Thyroid gland (tissue), 4 donors: ENCODE measurements around the gene KRTAP4-4. TPM values are rescaled to one million over a fixed set of nuclear protein-coding genes. Genes with fewer than 3 reads are reported as not detected.
"Not testable (repeated sequence)": the region's sequence is repeated elsewhere in the genome, so short reads cannot be mapped to it uniquely, and the experiment has no call there.

ENCODE experiments used
- DNase-seq, 2 donors: peaks; one replicate each; pipeline ENCODE4 v3.0.0-alpha.2; 2019
- H3K27ac ChIP-seq, 3 donors: fragments of 200-600 bp; sonication (generic); 1 replicate in 2 of 3; 2 replicates in 1 of 3; pipeline ENCODE4 v1.5.1; 2016 to 2019; ENCODE audit warnings: mild to moderate bottlenecking in 1 of 3, moderate library complexity in 1 of 3
- H3K27me3 ChIP-seq: fragments of 200-600 bp; sonication (generic); one replicate; pipeline ENCODE4 v1.5.1; 2019
- H3K36me3 ChIP-seq, 2 donors: fragments of 200-600 bp; sonication (generic); one replicate each; pipeline ENCODE4 v1.5.1; 2016 to 2019
- H3K4me1 ChIP-seq, 2 donors: fragments of 200-600 bp; sonication (generic); one replicate each; pipeline ENCODE4 v1.5.1; 2017 to 2019
- H3K4me3 ChIP-seq, 3 donors: fragments of 200-600 bp; sonication (generic); replicated peaks in 1 of 3; 1 replicate in 2 of 3; 2 replicates in 1 of 3; pipeline ENCODE4 v1.5.1; 2016; ENCODE audit warnings: mild to moderate bottlenecking in 1 of 3
- H3K9me3 ChIP-seq: fragments of 200-600 bp; sonication (generic); one replicate; pipeline ENCODE4 v1.5.1; 2017
- CTCF ChIP-seq, 6 experiments: fragments of 200-600 bp in 3 of 6; fragments of 450-650 bp in 3 of 6; sonication (generic) in 3 of 6; IDR thresholded peaks; one replicate each; pipeline ENCODE4 v1.5.1; 2016 to 2019; ENCODE audit warnings: antibody characterized with exemption in 6 of 6, mild to moderate bottlenecking in 2 of 6, inconsistent platforms in 1 of 6, moderate library complexity in 1 of 6
- POLR2A ChIP-seq, 2 donors: fragments of 450-650 bp; IDR thresholded peaks; one replicate each; pipeline ENCODE4 v1.6.1; 2017; ENCODE audit warnings: antibody characterized with exemption in 2 of 2, mild to moderate bottlenecking in 2 of 2, moderate library complexity in 1 of 2
- WGBS, 2 donors: methylation state at CpG; one replicate each; pipeline ENCODE4 v1.1.5; 2017; 5-methylcytosine and 5-hydroxymethylcytosine counted together
- intact Hi-C: fragments of 100-400 bp; cut with DNase I; formaldehyde crosslinking; loops from one replicate; pipeline ENCODE4 v1.15.1; 2023
- total RNA-seq, 4 donors: library from RNA; depleted of rRNA; stranded (reverse); fragments of >200 nt; gene quantifications; one replicate each; pipeline ENCODE4 v1.2.3, GENCODE V29; 2016

Gene KRTAP4-4
- total RNA-seq, 4 donors from 2014 or later = not detected

GRCh38 chr17:41126412-41126811 is 34.1 kb downstream of the KRTAP4-4 start:
- Histone ChIP-seq H3K9me3 (no peaks in the 10 kb centered on the region), H3K4me1 (no peaks in the 10 kb centered on the region), H3K27me3 (no peaks in the 10 kb centered on the region), H3K4me3 (no peak overlapping the region), H3K36me3 (no peaks in the 10 kb centered on the region), H3K27ac (no peak overlapping the region)
- 89 to 91% methylated on average over 3 of the region's 3 CpGs for WGBS, 2 donors
- TF ChIP-seq POLR2A (IDR thresholded peaks at IDR 0.05) (no peak), CTCF (IDR thresholded peaks at IDR 0.05) (no peak)
- intact Hi-C loops = no loop called here
- no peak for DNase-seq

- TF ChIP-seq POLR2A (IDR thresholded peaks at IDR 0.05) (no peak), CTCF (IDR thresholded peaks at IDR 0.05) (no peak)
- WGBS, 2 donors = 93 to 99% methylated on average over 2 of the region's 2 CpGs
- Histone ChIP-seq H3K9me3 (no peaks in the 10 kb centered on the region), H3K4me3 (no peak overlapping the region), H3K27me3 (no peaks in the 10 kb centered on the region), H3K36me3 (no peaks in the 10 kb centered on the region), H3K27ac (no peak overlapping the region), H3K4me1 (no peaks in the 10 kb centered on the region)
- DNase-seq = no peak
- intact Hi-C loops = no loop called here
Measured at GRCh38 chr17:41125064-41125463, 35.5 kb downstream of the KRTAP4-4 start.

GRCh38 chr17:41123991-41124371 is 36.6 kb downstream of the KRTAP4-4 start, which contains the start of gene KRTAP4-12:
Gene KRTAP4-12, minus strand, starts transcription at chr17:41124182. Its CDS starts 60 bp downstream, at chr17:41124122.
- H3K36me3 ChIP-seq, H3K4me3 ChIP-seq, H3K27ac ChIP-seq, DNase-seq, H3K9me3 ChIP-seq, H3K4me1 ChIP-seq, intact Hi-C loops, H3K27me3 ChIP-seq: not testable (repeated sequence)
- WGBS, 2 donors = 73 to 80% methylated on average over 2 to 3 of the region's 3 CpGs

- 69 to 77% methylated on average over 9 to 12 of the region's 12 CpGs for WGBS, 2 donors
- intact Hi-C loops = not testable (repeated sequence)
Measured at GRCh38 chr17:41123292-41123990, 37.1 kb downstream of the KRTAP4-4 start.

GRCh38 chr17:41121742-41122141 is 38.8 kb downstream of the KRTAP4-4 start:
- intact Hi-C loops = no loop called here

More at GRCh38 chr17:41123292-41123990, 37.1 kb downstream of the KRTAP4-4 start:
- not testable (repeated sequence) for H3K36me3 ChIP-seq, H3K27ac ChIP-seq, H3K4me3 ChIP-seq, H3K27me3 ChIP-seq, H3K4me1 ChIP-seq, DNase-seq, H3K9me3 ChIP-seq

GRCh38 chr17:41119696-41120690 is 40.6 kb downstream of the KRTAP4-4 start:
- intact Hi-C loops, H3K9me3 ChIP-seq: not testable (repeated sequence)
- WGBS, 2 donors = 68% methylated on average over 11 of the region's 11 CpGs

More at GRCh38 chr17:41121742-41122141, 38.8 kb downstream of the KRTAP4-4 start:
- Histone ChIP-seq H3K4me3 (no peak overlapping the region), H3K27ac (no peak overlapping the region), H3K27me3 (no peaks in the 10 kb centered on the region), H3K4me1 (no peaks in the 10 kb centered on the region), H3K9me3 (no peaks in the 10 kb centered on the region), H3K36me3 (no peaks in the 10 kb centered on the region)
- no peak for TF ChIP-seq CTCF (IDR thresholded peaks at IDR 0.05)
- TF ChIP-seq POLR2A (IDR thresholded peaks at IDR 0.05) = no peak
- DNase-seq = no peak
- WGBS, 2 donors = 88 to 89% methylated on average over 2 of the region's 2 CpGs

More at GRCh38 chr17:41119696-41120690, 40.6 kb downstream of the KRTAP4-4 start:
- H3K27me3 ChIP-seq, DNase-seq, H3K36me3 ChIP-seq, H3K27ac ChIP-seq, H3K4me3 ChIP-seq, H3K4me1 ChIP-seq: not testable (repeated sequence)
